GM19397 (cell line): ENCODE results near the gene ZNF597.
A peak's percentile ranks its signal among the peaks of the same experiment; 100 is the strongest.

Experiments used
- ATAC-seq: cut with Tn5 transposase; IDR thresholded peaks from one replicate; pipeline ENCODE4 v1.9.1; 2021; ENCODE audit warnings: mild to moderate bottlenecking, moderate library complexity; ENCODE audit not compliant: unreplicated experiment

The ZNF597 gene

GRCh38 chr16:3457434-3458252 is 14.3 kb upstream of the ZNF597 start:
- peak; percentile 75 for ATAC-seq

GRCh38 chr16:3454631-3455147 is 11.4 kb upstream of the ZNF597 start:
- no peak for ATAC-seq

GRCh38 chr16:3454093-3454492 is 10.8 kb upstream of the ZNF597 start:
- no peak for ATAC-seq

GRCh38 chr16:3444032-3444388 is 706 bp upstream of the ZNF597 start:
- ATAC-seq, result peak; percentile 22

- no peak for ATAC-seq
Observed at GRCh38 chr16:3439637-3440036, 3.7 kb downstream of the ZNF597 start.

GRCh38 chr16:3434373-3434772 is 8.9 kb downstream of the ZNF597 start:
- no peak for ATAC-seq

- no peak for ATAC-seq
Observed at GRCh38 chr16:3431779-3432219, 11.5 kb downstream of the ZNF597 start.

GRCh38 chr16:3413730-3414379 is 29.4 kb downstream of the ZNF597 start:
- ATAC-seq, result no peak

- ATAC-seq, result no peak
Observed at GRCh38 chr16:3408561-3409197, 34.6 kb downstream of the ZNF597 start.

GRCh38 chr16:3401719-3402397 is 41.4 kb downstream of the ZNF597 start:
- no peak for ATAC-seq

GRCh38 chr16:3400779-3401688 is 42.3 kb downstream of the ZNF597 start, which contains the start of the genes ZNF174 and ZSCAN32:
TSS of gene ZNF174 (plus strand) at chr16:3401215. CDS start at chr16:3402005, 790 bp downstream.
TSS of gene ZSCAN32 (minus strand) at chr16:3401004. CDS start at chr16:3397557, 3,447 bp downstream.
- peak; percentile 96 for ATAC-seq

GRCh38 chr16:3400446-3400778 is 42.9 kb downstream of the ZNF597 start:
- ATAC-seq, result no peak

GRCh38 chr16:3389663-3390338 is 53.5 kb downstream of the ZNF597 start:
- ATAC-seq, result no peak

- ATAC-seq, result no peak
Observed at GRCh38 chr16:3388325-3388724, 55.0 kb downstream of the ZNF597 start.

GRCh38 chr16:3383045-3383448 is 60.3 kb downstream of the ZNF597 start:
- ATAC-seq, result no peak
